PC-3 (cell line): ENCODE results near the gene CYTH1. TPM values are rescaled to one million over a fixed set of nuclear protein-coding genes. Genes with fewer than 3 reads are reported as not detected.

Source experiments
- ATAC-seq: fragments of 200-7000 bp; cut with Tn5 transposase; 2 replicates; pipeline ENCODE4 v1.9.1; 2020; ENCODE audit warnings: mild to moderate bottlenecking, moderate library complexity
- BruUV-seq: library from RNA; stranded (reverse); fragments of 400-500 nt; replicated peaks from 2 replicates; lab custom pipeline; 2021; lab: Mats Ljungman, UMichigan
- CTCF ChIA-PET: fragments of 300-600 bp; sonication (Branson Sonifier 250); formaldehyde crosslinking; loops from one replicate; lab custom pipeline; 2022; ENCODE audit warnings: antibody characterized with exemption; lab: Charles Lee
- POLR2A ChIA-PET: fragments of 300-600 bp; sonication (Branson Sonifier 250); formaldehyde crosslinking; loops from one replicate; lab custom pipeline; 2022; ENCODE audit warnings: antibody characterized with exemption; ENCODE audit not compliant: unreplicated experiment; lab: Charles Lee
- DNase-seq: peaks from one replicate; pipeline ENCODE4 v3.0.0-alpha.2; 2015
- H2AFZ ChIP-seq: fragments of 300-600 bp; sonication (generic); 2 replicates; pipeline ENCODE4 v1.6.0; 2016; ENCODE audit warnings: antibody characterized with exemption, low read length
- H3F3A ChIP-seq: fragments of 300-600 bp; sonication (generic); one replicate; pipeline ENCODE4 v1.6.0; 2017; ENCODE audit warnings: antibody characterized with exemption, low read length, control low read depth, mild to moderate bottlenecking; ENCODE audit not compliant: unreplicated experiment
- H3K27ac ChIP-seq: fragments of 300-600 bp; sonication (generic); 2 replicates; pipeline ENCODE4 v1.5.1; 2016; ENCODE audit warnings: mild to moderate bottlenecking, low read length
- H3K27me3 ChIP-seq: fragments of 300-600 bp; sonication (generic); 2 replicates; pipeline ENCODE4 v1.6.1; 2016; ENCODE audit warnings: low read length, mixed read lengths
- H3K36me3 ChIP-seq: fragments of 300-600 bp; sonication (generic); 2 replicates; pipeline ENCODE4 v1.6.1; 2016; ENCODE audit warnings: low read depth, mixed run types, low read length, mixed read lengths
- H3K4me1 ChIP-seq: fragments of 300-600 bp; sonication (generic); 2 replicates; pipeline ENCODE4 v1.5.1; 2016; ENCODE audit warnings: low read length; ENCODE audit not compliant: insufficient read depth
- H3K4me2 ChIP-seq: fragments of 300-600 bp; sonication (generic); 2 replicates; pipeline ENCODE4 v1.6.0; 2016; ENCODE audit warnings: low read length
- H3K4me3 ChIP-seq: fragments of 300-600 bp; sonication (generic); 2 replicates; pipeline ENCODE4 v1.5.1; 2016; ENCODE audit warnings: mild to moderate bottlenecking, low read length, mixed read lengths
- H3K79me2 ChIP-seq: fragments of 300-600 bp; sonication (generic); 2 replicates; pipeline ENCODE4 v1.6.1; 2017; ENCODE audit warnings: low read length, mixed read lengths
- H3K9ac ChIP-seq: fragments of 300-600 bp; sonication (generic); 2 replicates; pipeline ENCODE4 v1.6.0; 2016; ENCODE audit warnings: mild to moderate bottlenecking, low read length
- H3K9me2 ChIP-seq: fragments of 300-600 bp; sonication (generic); replicated peaks from 2 replicates; pipeline ENCODE4 v1.6.1; 2016; ENCODE audit warnings: mixed run types, low read length, mixed read lengths
- H3K9me3 ChIP-seq: fragments of 300-600 bp; sonication (generic); 2 replicates; pipeline ENCODE4 v1.6.1; 2016; ENCODE audit warnings: low read length, mixed read lengths
- H4K20me1 ChIP-seq: fragments of 300-600 bp; sonication (generic); 2 replicates; pipeline ENCODE4 v1.6.1; 2016; ENCODE audit warnings: low read length, mixed read lengths
- EZH2 ChIP-seq: fragments of 300-600 bp; sonication (generic); IDR thresholded peaks from one replicate; pipeline ENCODE4 v1.6.1; 2017; ENCODE audit warnings: antibody characterized with exemption, mild to moderate bottlenecking, low read length; ENCODE audit not compliant: unreplicated experiment
- EZH2phosphoT487 ChIP-seq: fragments of 300-600 bp; sonication (generic); IDR thresholded peaks from 2 replicates; pipeline ENCODE4 v1.6.1; 2018; ENCODE audit warnings: mild to moderate bottlenecking, antibody characterized with exemption, low read length, borderline replicate concordance
- intact Hi-C: fragments of 100-400 bp; cut with micrococcal nuclease; formaldehyde crosslinking; loops from 2 replicates; pipeline ENCODE4 v1.9.0; 2023
- total RNA-seq: library from RNA; depleted of rRNA; stranded (reverse); fragments of >200 nt; gene quantifications from 2 replicates; pipeline ENCODE4 v1.2.3, GENCODE V29; 2014
- TF ChIP-seq, protein P1 (sequence below): fragments of 300-600 bp; sonication (generic); conservative IDR thresholded peaks from 2 replicates; pipeline ENCODE4 v1.5.1; 2017; ENCODE audit warnings: antibody characterized with exemption, low read depth, mild to moderate bottlenecking, low read length

The CYTH1 gene
- total RNA-seq, 1 experiment from 2014 or later, result 29.7 TPM

DNA sequence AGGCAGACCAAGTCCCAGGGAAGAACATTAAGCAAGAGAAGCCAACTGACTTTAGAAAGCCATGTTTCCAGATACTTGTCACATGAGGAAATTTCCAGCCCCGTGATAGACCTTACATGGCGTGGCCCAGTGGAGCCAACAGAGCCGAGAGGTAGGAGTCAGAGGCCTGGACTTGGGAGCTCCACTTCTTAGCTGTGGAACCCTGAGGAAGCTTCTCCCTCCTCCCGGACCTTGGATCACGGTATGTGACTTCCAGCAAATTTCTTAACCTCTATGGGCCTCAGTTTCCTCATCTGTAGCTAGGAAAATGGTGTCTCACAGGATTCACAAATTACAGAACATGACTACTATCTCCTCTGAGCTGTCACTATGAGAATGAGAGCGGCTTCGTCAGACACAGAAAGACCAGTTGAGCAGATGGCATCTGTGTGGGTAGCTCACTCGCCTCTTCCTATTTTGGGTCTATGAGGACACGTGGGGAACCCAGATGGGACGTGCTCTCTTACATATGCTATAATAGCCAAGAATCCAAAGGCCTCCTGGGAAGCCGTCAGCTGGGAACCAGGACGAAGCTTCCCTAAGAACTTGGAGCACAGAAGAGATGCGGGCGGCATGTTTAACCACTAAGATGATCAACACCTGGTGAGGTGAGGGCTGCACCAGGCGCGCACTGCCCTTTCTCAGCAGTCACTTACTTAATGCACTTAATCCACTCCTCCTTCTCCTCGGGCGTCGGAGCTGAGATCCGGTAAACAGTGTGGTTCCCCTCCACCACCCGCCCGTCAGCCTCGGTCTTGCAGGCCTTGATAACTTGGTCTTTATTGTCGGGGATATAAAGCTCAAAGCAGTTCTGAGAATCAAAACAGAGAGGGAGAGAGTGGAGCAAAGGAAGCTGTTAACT, 102.3 kb downstream of the CYTH1 start:
- H3K36me3 ChIP-seq, result peaks cover 12% of the 10 kb centered on the region; the same call in 1 of the 2 replicates
- H2AFZ ChIP-seq, result 0 out of 2 replicates have a peak overlapping the region, but pooled peaks have one; percentile 27
- no peak for DNase-seq
- TF ChIP-seq EZH2phosphoT487, result no peak
- TF ChIP-seq, protein P1, sequence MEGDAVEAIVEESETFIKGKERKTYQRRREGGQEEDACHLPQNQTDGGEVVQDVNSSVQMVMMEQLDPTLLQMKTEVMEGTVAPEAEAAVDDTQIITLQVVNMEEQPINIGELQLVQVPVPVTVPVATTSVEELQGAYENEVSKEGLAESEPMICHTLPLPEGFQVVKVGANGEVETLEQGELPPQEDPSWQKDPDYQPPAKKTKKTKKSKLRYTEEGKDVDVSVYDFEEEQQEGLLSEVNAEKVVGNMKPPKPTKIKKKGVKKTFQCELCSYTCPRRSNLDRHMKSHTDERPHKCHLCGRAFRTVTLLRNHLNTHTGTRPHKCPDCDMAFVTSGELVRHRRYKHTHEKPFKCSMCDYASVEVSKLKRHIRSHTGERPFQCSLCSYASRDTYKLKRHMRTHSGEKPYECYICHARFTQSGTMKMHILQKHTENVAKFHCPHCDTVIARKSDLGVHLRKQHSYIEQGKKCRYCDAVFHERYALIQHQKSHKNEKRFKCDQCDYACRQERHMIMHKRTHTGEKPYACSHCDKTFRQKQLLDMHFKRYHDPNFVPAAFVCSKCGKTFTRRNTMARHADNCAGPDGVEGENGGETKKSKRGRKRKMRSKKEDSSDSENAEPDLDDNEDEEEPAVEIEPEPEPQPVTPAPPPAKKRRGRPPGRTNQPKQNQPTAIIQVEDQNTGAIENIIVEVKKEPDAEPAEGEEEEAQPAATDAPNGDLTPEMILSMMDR, result no peak
- TF ChIP-seq EZH2, result no peak
- H3K79me2 ChIP-seq, result no peaks in the 10 kb centered on the region
- H3K9ac ChIP-seq, result peak overlapping the region; percentile 22
- peak overlapping the region; percentile 82 for H3K4me2 ChIP-seq
- no peaks in the 10 kb centered on the region for H3K9me3 ChIP-seq
- peaks cover 32% of the 10 kb centered on the region for H3K4me1 ChIP-seq
- ChIA-PET POLR2A (no interaction called here), CTCF (interaction anchor here (0.6 kb wide), 1 partner anchor 29 kb away, joined by 3 read pairs; no protein-coding TSS in a partner anchor)
- peak overlapping the region; percentile 55 for H3K4me3 ChIP-seq
- ATAC-seq, result no peak
- peak overlapping the region; percentile 69 for H3K27ac ChIP-seq
- H3K27me3 ChIP-seq, result no peaks in the 10 kb centered on the region
- H3K9me2 ChIP-seq, result no peaks in the 10 kb centered on the region
- no TSS peak for BruUV-seq
- H3F3A ChIP-seq, result no peaks in the 10 kb centered on the region
- H4K20me1 ChIP-seq, result no peaks in the 10 kb centered on the region
- intact Hi-C loops, result loop anchor here (2.0 kb wide), 2 partner anchors 19 to 65 kb away; no protein-coding TSS in a partner anchor

GRCh38 chr17:78678711-78679110, 103.4 kb downstream of the CYTH1 start:
- no peak overlapping the region for H3K27ac ChIP-seq
- ChIA-PET POLR2A (no interaction called here), CTCF (no interaction called here)
- H3K9ac ChIP-seq, result no peak overlapping the region
- intact Hi-C loops, result no loop called here
- H3K4me2 ChIP-seq, result no peak overlapping the region
- peaks cover 32% of the 10 kb centered on the region for H3K4me1 ChIP-seq
- no peaks in the 10 kb centered on the region for H3K9me3 ChIP-seq
- no peak overlapping the region for H3K4me3 ChIP-seq
- no peaks in the 10 kb centered on the region for H3K79me2 ChIP-seq
- no peaks in the 10 kb centered on the region for H3K9me2 ChIP-seq
- H3K27me3 ChIP-seq, result no peaks in the 10 kb centered on the region
- peaks cover 12% of the 10 kb centered on the region; the same call in 1 of the 2 replicates for H3K36me3 ChIP-seq
- TF ChIP-seq EZH2phosphoT487 (no peak), EZH2 (no peak)
- TF ChIP-seq, protein P1, result no peak
- no peaks in the 10 kb centered on the region for H3F3A ChIP-seq
- no TSS peak for BruUV-seq
- ATAC-seq (no peak), DNase-seq (no peak)
- no peak overlapping the region for H2AFZ ChIP-seq
- no peaks in the 10 kb centered on the region for H4K20me1 ChIP-seq

DNA sequence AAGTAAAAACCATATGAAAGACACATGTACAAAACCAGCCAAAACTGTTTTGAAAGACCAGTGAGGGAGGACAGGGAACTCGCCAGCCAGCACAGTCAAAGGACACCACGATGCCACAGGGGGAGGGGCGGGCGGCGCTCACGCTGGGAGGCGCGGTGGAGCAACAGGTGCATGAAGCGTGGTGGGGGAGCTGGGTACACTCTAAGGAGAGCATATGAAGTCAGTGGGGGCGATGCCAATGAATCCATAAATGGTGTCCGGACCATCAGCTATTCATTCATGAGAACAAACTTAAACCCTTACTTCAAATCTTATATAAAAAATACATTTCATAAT, 103.9 kb downstream of the CYTH1 start:
- CTCF ChIA-PET, result no interaction called here
- Histone ChIP-seq H3K27me3 (no peaks in the 10 kb centered on the region), H3K9me2 (no peaks in the 10 kb centered on the region), H3K79me2 (no peaks in the 10 kb centered on the region), H3K9me3 (no peaks in the 10 kb centered on the region), H3K4me1 (peaks cover 32% of the 10 kb centered on the region), H3K9ac (no peak overlapping the region), H3F3A (no peaks in the 10 kb centered on the region), H3K27ac (no peak overlapping the region), H2AFZ (no peak overlapping the region), H3K36me3 (peaks cover 12% of the 10 kb centered on the region; the same call in 1 of the 2 replicates), H4K20me1 (no peaks in the 10 kb centered on the region), H3K4me2 (no peak overlapping the region), H3K4me3 (no peak overlapping the region)
- TF ChIP-seq, protein P1, result no peak
- TF ChIP-seq EZH2phosphoT487, result no peak
- POLR2A ChIA-PET, result no interaction called here
- intact Hi-C loops, result no loop called here
- BruUV-seq, result no TSS peak
- ATAC-seq (no peak), DNase-seq (no peak)
